ENCODE measurements around the gene NAMPT.

NAMPT gene

DNA sequence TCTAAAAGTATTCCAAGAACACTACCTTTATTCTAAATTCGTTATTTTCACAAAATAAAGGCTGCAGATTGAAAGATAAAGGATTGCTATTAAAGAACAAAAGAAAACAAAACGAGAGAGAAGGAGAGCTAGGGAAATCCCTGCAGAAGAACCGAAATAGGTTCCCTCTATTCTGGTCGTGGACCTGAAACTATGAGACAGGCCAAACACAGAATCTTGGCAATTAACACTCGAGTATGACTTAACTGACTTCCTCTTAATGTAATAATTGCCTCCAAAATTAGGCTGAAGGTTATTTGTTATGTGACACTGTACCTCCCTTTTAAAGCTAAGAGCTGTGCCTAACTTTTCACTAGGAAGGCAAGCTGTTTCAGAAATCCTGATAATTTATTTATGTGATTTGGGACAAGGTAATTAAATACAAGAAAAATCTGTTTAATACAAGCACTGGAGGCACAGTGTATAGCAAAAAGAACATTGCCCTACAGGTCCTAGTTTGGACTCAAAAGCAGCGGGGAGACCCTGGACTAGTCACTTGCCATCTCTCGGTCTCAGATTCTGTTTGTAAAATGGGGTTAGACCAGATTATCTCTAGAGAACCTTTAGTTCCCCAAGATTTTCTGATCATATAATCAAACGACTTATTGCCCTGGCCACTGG, 11.6 kb downstream of the NAMPT start:
- DNase-seq (ENCODE audit: low read depth in 2 of 2), result no peak

DNA sequence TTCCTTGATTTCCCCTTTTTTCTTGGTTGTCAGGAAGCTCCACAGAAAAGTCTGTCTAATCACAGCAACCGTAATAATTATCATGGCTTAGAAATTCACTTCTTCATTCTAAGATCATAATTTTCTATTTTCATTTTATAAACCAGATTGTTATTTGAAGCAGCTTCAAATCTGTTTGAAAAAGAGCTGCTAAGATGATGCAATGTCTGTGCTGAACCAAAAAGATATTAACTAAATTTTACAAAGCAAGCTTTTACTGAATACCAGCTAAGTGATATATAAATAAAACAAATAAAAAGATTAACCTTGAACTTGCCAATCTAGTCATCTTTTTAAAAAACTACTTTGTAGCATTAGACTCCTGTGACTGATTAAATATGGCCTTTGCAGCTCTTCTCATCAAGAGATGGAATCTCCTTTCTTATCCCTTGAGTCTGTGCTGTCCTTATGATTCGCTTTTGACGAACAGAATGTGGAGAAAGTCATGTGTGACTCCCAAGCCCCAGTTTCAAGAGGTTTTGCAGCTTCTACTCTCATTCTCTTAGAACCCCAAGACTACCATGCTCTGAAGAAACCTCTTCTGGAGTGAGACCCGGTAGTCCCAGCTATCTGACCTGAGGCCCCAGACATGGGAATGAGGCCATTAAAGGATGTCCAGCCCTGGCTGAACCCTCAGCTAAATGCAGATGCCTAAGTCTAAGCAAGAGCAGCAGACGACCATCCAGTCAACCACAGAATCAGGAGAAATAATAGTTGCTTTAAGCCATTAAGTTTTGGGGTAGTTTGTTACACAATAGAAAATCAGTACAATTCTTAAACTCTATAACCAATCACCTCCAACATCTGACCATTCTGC, 14.4 kb downstream of the NAMPT start:
- no peak for DNase-seq (ENCODE audit: low read depth in 2 of 2)

DNA sequence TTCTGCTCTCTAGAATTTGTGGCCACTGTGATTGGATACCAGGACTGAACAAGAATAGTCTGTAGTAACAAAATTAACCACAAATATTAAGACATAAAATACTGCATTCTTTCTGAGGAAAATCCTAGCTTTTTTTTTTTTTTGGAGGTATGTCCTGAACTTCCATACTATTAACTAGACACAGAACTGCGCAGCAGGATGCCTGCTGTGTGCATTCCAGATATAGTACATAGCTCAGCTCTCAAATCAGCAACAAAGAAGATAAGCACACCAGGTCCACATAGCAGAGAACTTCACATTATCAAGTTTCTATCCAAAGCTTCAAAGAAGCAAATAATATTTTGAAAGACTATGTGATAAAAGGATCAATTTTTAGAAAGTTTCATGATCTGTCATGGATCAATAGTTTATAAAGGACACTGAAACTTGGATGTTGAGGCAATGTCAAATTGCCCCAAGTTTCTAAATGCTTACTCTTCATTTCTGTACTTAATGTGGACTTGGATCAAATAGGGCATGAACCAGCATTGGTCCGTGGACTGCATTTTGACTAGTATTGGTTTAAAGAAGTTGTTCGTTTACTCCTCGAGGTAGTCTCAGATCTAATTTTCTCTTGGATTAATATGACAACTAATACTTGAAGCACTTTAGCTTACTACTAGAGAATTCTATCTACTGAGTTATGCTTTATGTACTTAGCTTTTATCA, 15.4 kb downstream of the NAMPT start:
- DNase-seq (ENCODE audit: low read depth in 2 of 2), result no peak

DNA sequence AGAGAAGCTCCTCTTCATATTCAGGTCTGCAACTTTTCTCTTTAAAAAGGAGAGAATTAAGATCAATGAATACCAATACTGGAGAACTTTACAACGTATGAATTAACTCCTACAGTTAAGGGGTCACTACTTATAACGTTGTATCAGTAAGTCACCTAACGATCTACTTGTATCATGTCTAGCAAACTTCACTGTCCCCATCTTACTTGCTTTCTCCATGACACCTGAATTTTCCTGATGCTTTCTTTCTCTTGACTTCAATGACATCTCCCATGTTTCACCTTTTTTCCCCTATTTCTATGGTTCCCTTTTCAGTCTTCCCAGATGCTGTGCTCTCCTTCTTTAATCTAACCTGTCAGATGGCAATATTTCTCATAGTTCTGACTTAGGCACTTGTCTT, 19.6 kb downstream of the NAMPT start:
- no peak for DNase-seq (ENCODE audit: low read depth in 2 of 2)

DNA sequence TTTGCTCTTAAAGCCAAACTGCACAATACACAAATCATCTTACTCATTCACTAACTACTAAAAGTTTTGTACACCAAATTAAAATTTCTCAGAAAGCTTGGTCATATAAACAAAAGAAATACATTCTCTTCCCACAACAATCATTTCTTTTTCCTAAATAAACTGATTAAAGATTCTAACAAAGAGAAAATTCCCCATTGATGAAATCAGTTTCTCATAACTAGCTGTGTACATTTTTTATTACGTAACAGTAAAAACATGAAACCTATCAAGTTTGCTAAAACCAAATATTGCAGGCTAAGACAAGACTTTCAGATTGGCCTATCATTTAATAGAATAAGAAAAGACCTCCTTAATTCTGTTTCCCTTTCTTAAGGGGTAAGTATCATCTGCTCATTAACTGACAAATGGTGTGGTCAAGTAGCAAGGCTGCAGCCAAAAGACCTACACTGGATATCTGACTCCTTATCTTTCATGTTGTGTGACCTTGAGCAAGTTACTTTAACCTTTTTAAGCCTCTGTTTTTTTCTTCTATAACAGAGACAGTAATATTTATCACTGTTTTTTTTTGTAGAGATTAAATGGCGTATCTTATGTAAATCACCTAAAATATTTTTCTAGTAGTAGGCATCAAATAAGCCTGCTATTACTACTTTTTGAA, 22.4 kb downstream of the NAMPT start:
- no peak for DNase-seq (ENCODE audit: low read depth in 2 of 2)

DNA sequence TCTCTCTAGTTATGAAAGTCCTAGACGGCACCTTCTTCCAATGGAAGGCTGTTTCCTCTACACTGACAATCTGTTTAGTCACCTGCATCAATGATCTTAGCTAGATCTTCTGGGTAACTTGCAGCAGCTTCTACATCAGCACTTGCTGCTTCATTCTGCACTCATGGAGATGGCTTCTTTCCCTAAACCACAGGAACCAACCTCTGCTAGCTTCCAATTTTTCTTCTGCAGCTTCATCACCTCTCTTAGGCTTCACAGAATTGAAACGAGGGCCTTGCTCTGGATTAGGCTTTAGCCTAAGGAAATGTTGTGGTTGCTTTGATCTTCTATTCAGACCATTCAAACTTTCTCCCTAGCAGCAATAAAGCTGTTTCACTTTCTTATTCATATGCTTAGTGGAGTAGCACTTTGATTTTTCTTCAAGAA, 24.6 kb downstream of the NAMPT start:
- DNase-seq (ENCODE audit: low read depth in 2 of 2), result no peak

DNA sequence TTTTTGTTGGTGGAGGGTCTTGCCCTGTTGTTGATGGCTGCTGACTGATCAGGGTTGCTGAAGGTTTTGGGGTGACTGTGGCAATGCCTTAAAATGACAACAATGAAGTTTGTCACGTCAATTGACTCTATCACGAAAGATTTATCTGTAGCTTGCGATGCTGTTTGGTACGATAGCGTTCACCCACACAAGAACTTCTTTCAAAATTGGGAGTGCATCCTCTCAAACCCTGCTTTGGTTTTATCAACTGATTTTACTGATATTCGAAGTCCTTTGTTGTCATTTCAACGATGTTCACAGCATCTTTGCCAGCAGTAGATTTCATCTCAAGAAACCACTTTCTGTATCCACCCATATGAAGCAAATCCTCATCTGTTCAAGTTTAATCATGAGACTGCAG, 26.0 kb downstream of the NAMPT start:
- DNase-seq (ENCODE audit: low read depth in 2 of 2), result no peak

DNA sequence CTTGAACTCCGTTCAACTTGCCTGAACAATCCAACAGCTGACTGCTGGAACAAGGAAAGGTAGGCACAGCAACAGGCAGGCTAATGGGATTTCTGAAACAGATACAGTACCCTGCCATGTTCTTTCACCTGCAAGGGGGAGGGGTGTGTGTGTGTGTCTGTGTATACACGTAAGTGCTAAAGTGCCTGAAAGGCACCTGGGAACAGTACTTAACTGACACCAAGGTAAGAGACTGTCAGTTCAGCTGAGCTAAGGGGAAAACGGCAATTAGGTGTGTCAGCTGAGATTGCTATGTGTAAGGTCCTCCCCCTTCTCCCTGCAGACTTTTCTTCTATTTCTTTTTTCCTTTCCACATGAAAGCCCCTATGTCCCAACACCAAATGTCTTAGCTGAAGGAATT, 27.0 kb downstream of the NAMPT start:
- DNase-seq (ENCODE audit: low read depth in 2 of 2), result no peak

DNA sequence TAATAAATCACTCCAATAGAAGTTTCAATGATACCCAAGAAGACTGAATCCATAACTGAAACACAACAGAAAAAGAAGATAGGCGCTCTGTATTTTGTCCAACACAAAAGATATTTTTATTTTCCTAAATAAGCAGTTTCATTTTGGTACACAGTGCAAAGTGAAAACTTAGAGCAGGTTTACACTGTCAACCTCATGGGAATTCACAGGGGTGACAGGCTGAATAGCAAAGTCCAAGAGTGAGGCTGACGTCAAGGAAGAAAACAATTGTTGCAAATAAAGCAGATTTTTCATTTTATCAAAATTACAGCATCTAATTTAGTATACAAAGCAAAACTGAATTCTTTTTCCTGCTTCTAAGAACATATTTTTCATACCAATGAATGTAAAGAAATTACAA, 28.6 kb downstream of the NAMPT start:
- no peak for DNase-seq (ENCODE audit: low read depth in 2 of 2)

DNA sequence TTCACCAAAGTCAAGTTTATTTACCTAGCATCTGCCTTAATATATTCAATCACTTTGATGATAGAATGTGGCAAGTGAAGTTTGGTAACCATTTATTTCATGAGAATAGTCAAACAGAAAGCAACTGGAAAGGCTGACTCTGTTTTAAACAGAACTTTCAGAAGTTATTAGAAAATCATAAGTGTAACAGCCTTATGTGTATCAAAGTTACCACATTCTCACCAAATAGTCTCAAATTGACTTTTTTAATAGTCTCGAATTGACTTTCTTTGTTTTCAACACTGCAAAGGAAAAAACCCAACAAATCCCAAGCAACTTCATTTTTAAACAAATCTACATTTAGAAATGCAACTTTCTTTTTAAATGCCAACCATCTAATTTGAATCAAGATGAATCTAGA, 29.5 kb downstream of the NAMPT start:
- DNase-seq (ENCODE audit: low read depth in 2 of 2), result no peak

DNA sequence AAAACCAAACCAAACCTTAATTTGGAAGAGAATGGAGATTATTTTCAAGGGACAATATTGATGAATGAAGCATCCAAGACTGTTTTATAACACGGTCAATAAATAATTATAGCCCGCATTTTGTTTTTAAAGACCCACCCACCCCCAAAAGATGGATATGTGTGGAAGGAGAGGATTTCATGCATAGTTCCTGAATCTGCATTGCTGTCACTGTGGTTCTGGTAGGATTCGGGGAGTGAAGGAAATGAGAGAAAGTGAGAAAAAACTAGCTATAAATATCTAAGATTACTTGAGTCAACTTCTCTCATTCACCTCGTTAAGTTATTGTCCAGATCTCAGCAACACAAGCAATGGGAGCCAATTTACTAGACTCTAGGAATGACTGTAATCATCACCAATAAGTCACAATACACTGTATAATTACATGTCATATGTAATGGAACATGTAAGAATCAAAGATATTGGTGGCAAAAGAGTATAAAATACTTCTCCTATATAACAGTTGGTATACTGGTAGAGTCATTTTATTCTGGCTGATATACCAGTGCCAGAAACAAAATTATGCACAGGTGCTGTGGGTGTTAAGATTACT, 30.2 kb downstream of the NAMPT start:
- no peak for DNase-seq (ENCODE audit: low read depth in 2 of 2)

DNA sequence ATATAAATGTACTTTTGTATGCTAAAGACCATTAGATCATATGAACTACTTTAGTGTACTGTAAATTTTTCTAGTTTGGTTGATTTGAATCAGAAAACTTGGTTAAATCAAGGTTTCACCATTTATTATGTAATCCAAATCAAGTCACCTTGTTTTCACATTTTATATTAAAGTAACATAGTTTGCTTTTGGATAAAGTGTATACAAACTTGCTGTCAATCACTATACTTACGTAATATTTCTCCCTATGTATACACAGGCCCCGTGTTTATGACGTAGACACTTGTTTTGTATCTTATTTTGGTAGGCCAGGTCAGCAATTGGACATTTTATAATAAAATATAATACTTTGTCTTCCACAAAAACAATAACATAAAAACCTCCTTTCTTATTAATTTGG, 32.2 kb downstream of the NAMPT start:
- DNase-seq (ENCODE audit: low read depth in 2 of 2), result no peak

DNA sequence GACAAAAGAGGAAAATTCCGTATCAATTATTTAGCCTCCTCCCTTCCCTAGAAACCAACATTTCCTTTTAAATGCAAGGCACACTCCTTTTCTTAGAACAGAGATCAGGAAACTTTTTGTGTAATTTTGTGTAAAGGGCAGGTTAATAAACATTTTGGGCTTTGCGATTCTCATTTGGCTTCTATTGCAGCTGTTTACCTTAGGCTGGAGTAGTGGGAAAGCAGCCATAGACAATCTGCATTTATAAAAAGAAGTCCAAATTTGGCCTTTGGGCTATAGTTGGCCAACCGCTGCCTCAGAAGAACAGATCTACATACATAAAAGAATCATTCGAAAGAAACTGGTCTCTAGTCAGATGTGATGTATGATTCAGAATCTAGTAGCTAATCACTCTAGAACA, 35.3 kb downstream of the NAMPT start:
- DNase-seq (ENCODE audit: low read depth in 2 of 2), result no peak

DNA sequence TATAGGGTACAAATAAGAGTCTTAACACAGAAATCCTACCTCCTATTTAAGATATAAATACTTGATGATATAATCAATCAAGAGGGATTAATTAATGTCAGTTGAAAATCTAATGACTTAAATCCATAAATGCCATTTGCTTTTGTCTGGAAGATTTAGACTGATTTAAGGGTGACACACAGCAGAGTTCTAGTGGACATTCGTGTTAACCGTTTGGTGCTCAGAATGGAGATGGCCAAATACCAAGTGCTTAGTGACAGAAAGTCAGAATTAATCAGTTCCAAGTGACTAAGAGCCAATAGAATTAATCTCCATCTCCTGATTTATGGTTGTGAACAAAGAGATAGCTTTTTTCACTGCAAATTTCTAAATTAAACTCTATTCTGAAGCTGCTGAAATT, 36.2 kb downstream of the NAMPT start:
- no peak for DNase-seq (ENCODE audit: low read depth in 2 of 2)

DNA sequence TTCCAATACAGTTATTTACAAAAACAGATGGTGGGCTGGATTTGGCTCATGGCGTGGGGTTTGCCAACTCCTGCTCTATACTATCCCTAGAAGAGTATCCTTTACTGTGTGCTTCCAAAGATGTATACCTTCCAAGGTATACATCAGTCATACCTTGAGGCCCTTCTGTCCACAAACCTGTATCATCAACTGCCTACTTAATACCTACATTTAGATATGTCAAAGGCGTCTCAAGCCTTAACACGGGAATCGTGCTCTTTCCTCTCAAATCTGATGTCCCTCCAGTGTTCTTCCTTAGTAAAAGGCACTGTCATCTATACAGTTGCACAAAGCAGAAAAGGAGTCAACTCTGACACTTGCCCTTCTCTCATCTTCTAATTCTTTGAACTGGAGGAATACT, 36.9 kb downstream of the NAMPT start:
- DNase-seq (ENCODE audit: low read depth in 2 of 2), result no peak

DNA sequence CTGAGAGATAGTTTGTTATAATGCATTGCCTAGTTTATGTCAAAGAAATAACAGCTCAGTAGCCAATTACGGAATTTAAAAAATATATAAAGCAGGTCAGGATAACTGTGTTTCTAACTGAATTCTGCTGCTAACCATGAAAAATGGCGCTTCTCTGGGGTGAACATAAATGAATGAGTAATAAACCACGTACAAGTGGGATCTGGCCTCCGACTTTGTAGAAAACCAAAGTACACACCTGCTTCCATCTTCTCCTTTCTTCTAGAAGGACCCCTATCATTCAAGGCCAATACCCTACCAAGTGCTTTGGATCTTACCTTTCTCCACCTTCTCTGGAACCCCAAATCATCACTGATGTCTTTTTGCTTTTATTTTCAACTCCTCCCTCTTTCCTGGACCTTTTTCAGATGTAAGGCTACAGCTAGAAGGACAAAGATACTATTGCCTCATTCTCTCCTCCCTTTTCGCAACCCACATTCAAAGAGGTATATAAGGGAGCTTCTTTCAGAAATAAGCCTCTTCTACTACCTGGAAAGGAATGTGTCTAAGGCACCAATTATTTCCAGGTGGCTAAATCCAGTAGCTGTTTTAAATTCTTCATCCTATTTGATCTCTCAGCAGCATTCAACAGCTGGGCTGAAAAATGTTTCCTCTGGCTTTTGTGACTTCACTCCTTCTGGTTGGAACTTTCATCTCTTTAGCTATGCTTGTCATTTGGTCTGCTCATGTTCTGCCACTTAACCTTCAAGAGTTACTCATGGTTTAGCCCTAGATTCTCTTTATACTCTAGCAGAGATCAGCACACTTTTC, 37.7 kb downstream of the NAMPT start:
- DNase-seq (ENCODE audit: low read depth in 2 of 2), result no peak

DNA sequence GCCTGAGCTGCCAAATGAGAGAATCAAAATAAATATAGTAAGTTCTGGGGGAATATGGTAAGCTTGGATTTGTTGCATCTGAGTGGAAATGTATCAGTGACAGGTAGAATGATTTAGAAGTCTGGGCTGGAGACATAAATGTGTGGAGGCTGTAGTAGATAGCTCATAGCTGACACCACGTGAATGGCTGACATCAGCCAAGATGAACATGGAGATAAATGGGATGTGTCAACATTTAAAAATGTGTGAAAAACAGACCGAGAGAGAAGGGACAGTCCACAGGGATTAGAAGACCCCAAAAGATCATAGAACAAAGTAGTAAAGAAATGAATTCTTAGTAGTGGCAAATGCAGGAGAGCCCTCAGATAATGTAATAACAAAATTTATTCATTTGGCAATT, 40.9 kb downstream of the NAMPT start:
- no peak for DNase-seq (ENCODE audit: low read depth in 2 of 2)

DNA sequence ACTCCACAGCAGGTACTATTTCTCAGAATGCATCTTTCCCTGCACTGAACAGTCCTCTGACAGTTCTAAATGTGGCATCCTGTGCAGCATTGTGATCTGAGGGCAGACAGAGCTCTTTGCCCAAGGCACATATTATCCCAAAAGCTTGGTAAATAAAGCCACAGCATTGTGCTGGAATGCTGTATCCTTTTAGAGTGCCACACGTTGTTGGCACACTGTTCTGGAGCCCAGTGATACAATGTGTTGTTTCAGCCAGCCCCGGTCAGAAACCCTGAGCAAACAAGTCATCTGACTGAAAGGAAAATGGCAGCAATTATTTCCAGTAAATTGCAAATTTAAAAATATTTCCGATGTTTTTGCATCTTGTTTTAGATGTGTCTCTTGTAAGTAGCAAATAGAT, 45.4 kb downstream of the NAMPT start:
- DNase-seq (ENCODE audit: low read depth in 2 of 2), result no peak

DNA sequence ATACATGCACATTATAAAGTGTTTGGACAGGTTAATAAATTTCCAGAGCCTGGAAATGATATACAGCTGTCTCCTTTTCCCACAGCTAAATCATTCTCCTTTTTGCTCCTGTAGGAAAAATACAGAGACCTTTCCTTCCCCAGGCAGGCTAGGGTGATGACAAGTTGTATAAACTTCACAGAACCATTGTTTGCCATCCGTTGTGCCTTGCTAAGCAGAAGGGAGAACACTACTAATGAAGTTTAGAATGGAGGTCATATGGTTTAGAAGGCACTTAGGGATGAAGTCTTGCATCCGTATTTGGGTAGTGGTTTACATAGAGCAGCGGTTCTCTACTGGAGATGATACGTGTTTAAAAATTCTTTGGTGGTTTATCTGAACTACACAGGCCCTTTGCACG, 46.0 kb downstream of the NAMPT start:
- DNase-seq (ENCODE audit: low read depth in 2 of 2), result no peak

DNA sequence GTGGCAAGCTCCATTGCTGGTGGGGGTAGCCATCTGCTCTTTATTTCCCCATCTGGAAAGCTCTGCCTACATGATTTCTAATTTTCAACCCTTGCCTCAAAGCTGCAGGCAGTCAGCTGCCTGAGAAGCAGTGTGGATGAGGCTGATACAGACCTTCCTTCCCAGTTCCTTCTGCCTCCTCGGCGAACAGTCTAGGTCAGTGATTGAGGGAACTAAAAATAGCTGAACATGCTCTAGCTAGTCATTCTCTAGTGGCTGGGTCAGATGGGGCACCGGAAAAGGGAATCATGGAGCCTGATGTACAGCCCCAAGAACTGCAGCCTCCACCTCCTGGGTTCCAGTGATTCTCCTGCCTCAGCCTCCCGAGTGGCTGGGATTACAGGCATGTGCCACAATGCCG, 48.7 kb downstream of the NAMPT start:
- DNase-seq (ENCODE audit: low read depth in 2 of 2), result no peak

DNA sequence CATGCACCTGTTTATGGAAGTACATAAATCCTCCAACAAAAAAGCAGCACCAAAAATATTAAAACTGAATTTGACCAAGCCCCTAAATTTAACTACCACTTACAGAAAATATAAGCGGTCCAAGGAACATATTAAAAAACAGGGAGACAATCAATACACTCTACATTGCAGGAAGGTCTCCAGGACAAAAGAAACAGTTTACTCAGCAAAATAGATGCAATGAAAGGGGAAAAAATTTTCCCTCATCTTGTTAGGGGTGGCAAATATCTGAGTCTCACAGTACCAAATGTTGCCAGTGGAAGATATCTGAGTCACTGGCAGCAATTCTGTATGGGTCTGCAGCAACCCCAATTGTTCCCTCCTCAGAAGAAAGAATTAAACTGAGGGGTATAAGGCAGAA, 50.4 kb downstream of the NAMPT start:
- DNase-seq (ENCODE audit: low read depth in 2 of 2), result no peak

Data from activated CD4-positive, alpha-beta T cell treated with anti-CD3 and anti-CD28 coated beads for 24 hours (primary cell).